ENCODE results near the gene ZKSCAN5.

The ZKSCAN5 gene

DNA sequence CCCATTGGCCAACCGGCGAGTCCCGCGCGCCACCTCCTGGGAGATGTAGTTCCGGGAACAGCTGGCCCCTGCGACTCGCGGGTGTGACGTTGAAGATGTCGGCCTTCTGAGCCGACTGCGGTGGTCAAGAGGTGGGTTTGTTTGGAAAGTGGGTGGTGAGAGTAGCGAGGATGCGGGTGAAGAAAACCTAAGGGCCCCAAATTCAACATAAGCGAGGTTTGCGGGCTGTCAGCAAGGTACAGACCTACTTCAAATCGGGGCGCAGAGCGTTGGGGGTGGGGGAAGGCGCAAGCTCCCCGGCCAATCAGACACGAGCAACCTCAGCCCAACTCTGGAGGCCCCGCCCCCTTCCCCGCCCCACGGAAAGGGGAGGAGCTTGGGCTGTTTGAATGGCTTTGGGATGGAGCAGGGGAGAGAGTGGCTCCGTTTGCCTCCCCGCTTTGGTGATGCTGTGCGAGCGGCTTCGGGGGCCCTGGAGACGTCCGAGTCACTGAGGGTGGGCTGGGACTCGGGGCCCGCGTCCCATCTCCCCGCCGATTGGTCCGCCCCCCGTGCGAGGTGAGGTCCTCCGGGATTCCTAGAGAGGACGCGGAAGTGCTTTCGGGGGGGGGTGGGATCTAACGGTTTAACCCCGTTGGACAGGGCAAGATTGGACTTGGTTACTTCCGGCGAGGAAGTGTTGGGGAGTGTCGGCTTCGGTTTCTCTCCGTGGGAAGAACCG lies at the start of gene ZKSCAN5:
Gene ZKSCAN5 (plus strand): TSS at position 60 of the 721 bp plus-strand sequence. CDS start 1,383 bp downstream, outside the sequence.
- H3K36me3 Mint-ChIP-seq (ENCODE audit: low read depth): peaks cover 41% of the 10 kb centered on the region
- peaks cover 6% of the 10 kb centered on the region for H3K9me3 Mint-ChIP-seq
- peaks cover 32% of the 10 kb centered on the region for H3K4me1 Mint-ChIP-seq (ENCODE audit: low read depth)
- no peaks in the 10 kb centered on the region for H3K27me3 Mint-ChIP-seq
- DNase-seq: peak; percentile 99
- H3K27ac Mint-ChIP-seq: peak within 1 kb of the TSS; percentile 97
- H3K4me3 Mint-ChIP-seq: peak within 1 kb of the TSS; percentile 88

GRCh38 chr7:99455874-99456273 lies 48.6 kb upstream of the ZKSCAN5 start:
- Mint-ChIP-seq H3K36me3 (ENCODE audit: low read depth) (peaks cover 99% of the 10 kb centered on the region), H3K27ac (peak overlapping the region; percentile 74)
- DNase-seq: no peak

DNA sequence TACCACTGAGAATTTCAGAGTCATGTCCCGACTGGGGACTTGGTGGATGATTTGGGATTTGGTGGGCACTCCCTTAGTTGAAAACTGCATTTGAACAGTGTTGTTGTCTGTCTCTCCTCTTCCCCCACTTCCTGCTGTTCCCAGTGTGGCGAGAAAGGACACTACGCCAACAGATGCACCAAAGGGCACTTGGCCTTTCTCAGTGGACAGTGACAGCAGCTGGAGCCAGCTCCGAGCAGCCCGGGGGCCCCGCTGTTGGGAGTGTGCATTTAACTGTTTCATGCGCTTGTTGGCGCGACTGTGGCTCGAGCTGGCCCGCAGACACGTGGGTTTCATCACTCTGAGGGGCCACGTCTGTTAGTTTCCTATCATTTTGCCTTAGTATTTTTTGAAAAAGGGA lies 48.2 kb upstream of the ZKSCAN5 start:
- no peaks in the 10 kb centered on the region for H3K27me3 Mint-ChIP-seq
- H3K27ac Mint-ChIP-seq: peak overlapping the region; percentile 74
- no peak overlapping the region for H3K4me3 Mint-ChIP-seq
- H3K36me3 Mint-ChIP-seq (ENCODE audit: low read depth): peaks cover 99% of the 10 kb centered on the region
- no peaks in the 10 kb centered on the region for H3K9me3 Mint-ChIP-seq
- peaks cover 24% of the 10 kb centered on the region for H3K4me1 Mint-ChIP-seq (ENCODE audit: low read depth)
- DNase-seq: no peak

More at GRCh38 chr7:99455874-99456273, 48.6 kb upstream of the ZKSCAN5 start:
- H3K27me3 Mint-ChIP-seq: no peaks in the 10 kb centered on the region
- no peaks in the 10 kb centered on the region for H3K9me3 Mint-ChIP-seq
- H3K4me1 Mint-ChIP-seq (ENCODE audit: low read depth): peaks cover 20% of the 10 kb centered on the region
- H3K4me3 Mint-ChIP-seq: no peak overlapping the region

DNA sequence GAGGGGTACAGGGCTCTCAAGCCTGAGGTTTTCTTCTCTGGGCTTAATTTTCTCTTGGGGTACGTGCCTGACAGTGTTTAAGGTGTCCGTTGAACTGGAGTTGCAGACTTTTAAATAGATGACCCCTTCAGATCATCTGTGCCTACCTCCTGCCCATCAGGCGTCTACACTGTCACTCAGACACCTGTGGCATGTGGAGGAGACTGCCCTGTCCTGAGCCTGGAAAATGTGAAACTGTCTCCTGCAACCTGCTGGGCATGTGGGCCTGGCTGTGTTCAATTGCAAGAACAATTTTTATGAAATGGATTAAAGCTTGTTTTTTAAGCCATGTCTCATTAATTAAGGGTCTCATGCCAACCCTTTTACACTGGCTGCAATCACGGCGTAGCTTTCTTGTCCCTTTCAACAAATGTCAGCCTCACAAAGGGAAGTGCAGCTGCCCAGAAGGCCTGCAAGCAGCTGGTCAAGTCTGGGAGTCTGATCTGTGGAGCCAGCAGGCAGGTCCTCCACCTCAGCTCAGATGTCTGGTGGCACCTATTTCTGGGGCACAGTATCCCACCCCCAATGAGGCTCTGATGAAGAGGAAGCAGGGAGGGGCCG lies 47.3 kb upstream of the ZKSCAN5 start:
- no peak for DNase-seq
- Mint-ChIP-seq H3K9me3 (no peaks in the 10 kb centered on the region), H3K36me3 (ENCODE audit: low read depth) (peaks cover 96% of the 10 kb centered on the region), H3K27ac (peak overlapping the region; percentile 74), H3K27me3 (no peaks in the 10 kb centered on the region), H3K4me3 (no peak overlapping the region), H3K4me1 (ENCODE audit: low read depth) (peaks cover 29% of the 10 kb centered on the region)

GRCh38 chr7:99457650-99458493 lies 46.6 kb upstream of the ZKSCAN5 start:
- DNase-seq: no peak
- H3K4me1 Mint-ChIP-seq (ENCODE audit: low read depth): peaks cover 32% of the 10 kb centered on the region
- H3K27ac Mint-ChIP-seq: peak overlapping the region; percentile 71
- no peaks in the 10 kb centered on the region for H3K27me3 Mint-ChIP-seq
- H3K4me3 Mint-ChIP-seq: no peak overlapping the region
- H3K9me3 Mint-ChIP-seq: no peaks in the 10 kb centered on the region
- peaks cover 95% of the 10 kb centered on the region for H3K36me3 Mint-ChIP-seq (ENCODE audit: low read depth)

DNA sequence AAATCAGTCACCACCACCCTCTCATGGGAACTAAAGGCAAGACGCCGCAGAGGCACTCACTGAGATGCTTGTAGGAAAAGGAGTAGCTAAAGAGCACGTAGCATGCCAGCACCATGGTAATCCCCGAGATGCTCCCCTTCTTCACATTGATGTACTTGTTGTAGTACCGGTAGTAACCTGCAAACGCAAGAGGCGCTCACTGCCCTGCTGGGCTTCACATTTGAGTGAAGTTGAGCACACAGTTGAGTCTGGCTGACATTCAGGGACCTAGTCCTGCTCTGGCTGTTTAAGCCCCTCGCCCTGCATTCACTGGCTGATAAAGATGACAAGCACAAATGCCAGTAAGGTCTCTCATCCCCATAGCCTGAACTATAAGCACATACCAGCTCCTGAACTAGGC lies 45.4 kb upstream of the ZKSCAN5 start:
- H3K36me3 Mint-ChIP-seq (ENCODE audit: low read depth): peaks cover 91% of the 10 kb centered on the region
- no peaks in the 10 kb centered on the region for H3K27me3 Mint-ChIP-seq
- no peak overlapping the region for H3K4me3 Mint-ChIP-seq
- no peak for DNase-seq
- H3K4me1 Mint-ChIP-seq (ENCODE audit: low read depth): peaks cover 39% of the 10 kb centered on the region
- H3K27ac Mint-ChIP-seq: peak overlapping the region; percentile 71
- H3K9me3 Mint-ChIP-seq: no peaks in the 10 kb centered on the region

GRCh38 chr7:99460651-99461050 lies 43.8 kb upstream of the ZKSCAN5 start:
- Mint-ChIP-seq H3K9me3 (no peaks in the 10 kb centered on the region), H3K4me1 (ENCODE audit: low read depth) (peaks cover 48% of the 10 kb centered on the region), H3K36me3 (ENCODE audit: low read depth) (peaks cover 88% of the 10 kb centered on the region), H3K27ac (peak overlapping the region; percentile 65), H3K27me3 (no peaks in the 10 kb centered on the region), H3K4me3 (no peak overlapping the region)
- no peak for DNase-seq

- Mint-ChIP-seq H3K27ac (peak overlapping the region; percentile 65), H3K4me1 (ENCODE audit: low read depth) (peaks cover 51% of the 10 kb centered on the region), H3K4me3 (no peak overlapping the region), H3K9me3 (no peaks in the 10 kb centered on the region), H3K36me3 (ENCODE audit: low read depth) (peaks cover 87% of the 10 kb centered on the region), H3K27me3 (no peaks in the 10 kb centered on the region)
- no peak for DNase-seq
Measured at GRCh38 chr7:99461221-99461620, 43.2 kb upstream of the ZKSCAN5 start.

- Mint-ChIP-seq H3K27ac (peak overlapping the region; percentile 96), H3K27me3 (no peaks in the 10 kb centered on the region), H3K4me3 (peak overlapping the region; percentile 94), H3K4me1 (ENCODE audit: low read depth) (peaks cover 37% of the 10 kb centered on the region), H3K36me3 (ENCODE audit: low read depth) (peaks cover 45% of the 10 kb centered on the region), H3K9me3 (no peaks in the 10 kb centered on the region)
- DNase-seq: peak; percentile 43
Measured at GRCh38 chr7:99465421-99465768, 39.1 kb upstream of the ZKSCAN5 start.

GRCh38 chr7:99468336-99468918 lies 36.0 kb upstream of the ZKSCAN5 start:
- Mint-ChIP-seq H3K4me3 (no peak overlapping the region), H3K36me3 (ENCODE audit: low read depth) (peaks cover 31% of the 10 kb centered on the region)

DNA sequence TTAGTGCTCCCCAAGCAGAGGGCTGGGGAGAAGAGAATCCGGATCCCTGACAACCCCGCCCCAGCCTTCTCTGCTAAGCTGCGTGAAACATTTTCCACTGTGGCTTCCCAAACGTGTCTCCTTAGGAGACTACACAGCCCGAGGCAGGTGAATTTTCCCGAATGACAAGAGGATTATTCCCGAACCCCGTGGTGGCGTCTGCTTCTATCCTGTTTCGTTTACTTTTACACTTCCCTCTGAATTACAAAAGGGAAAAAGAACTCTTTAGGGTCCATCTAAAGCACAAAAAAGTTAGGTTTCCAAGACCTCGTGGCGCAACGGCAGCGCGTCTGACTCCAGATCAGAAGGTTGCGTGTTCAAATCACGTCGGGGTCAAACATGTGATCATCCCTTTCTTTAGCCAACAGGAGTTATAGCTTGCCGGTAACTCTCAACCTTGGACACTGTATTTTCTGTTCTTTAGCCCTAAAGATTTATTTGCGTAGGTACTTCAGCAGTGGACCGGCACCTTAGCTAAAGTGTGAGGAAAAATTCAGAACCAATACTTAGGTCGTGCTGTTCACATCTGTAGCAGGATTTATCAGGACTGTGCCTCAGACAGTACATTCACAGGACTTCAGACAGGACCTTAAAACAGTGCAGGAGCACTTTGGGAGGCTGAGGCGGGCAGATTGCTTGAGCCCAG lies 34.9 kb upstream of the ZKSCAN5 start:
- Mint-ChIP-seq H3K36me3 (ENCODE audit: low read depth) (peaks cover 28% of the 10 kb centered on the region), H3K4me3 (no peak overlapping the region), H3K27me3 (no peaks in the 10 kb centered on the region), H3K4me1 (ENCODE audit: low read depth) (peaks cover 32% of the 10 kb centered on the region), H3K27ac (peak overlapping the region; percentile 44), H3K9me3 (no peaks in the 10 kb centered on the region)
- no peak for DNase-seq

More at GRCh38 chr7:99468336-99468918, 36.0 kb upstream of the ZKSCAN5 start:
- H3K9me3 Mint-ChIP-seq: no peaks in the 10 kb centered on the region
- H3K4me1 Mint-ChIP-seq (ENCODE audit: low read depth): peaks cover 31% of the 10 kb centered on the region
- no peak for DNase-seq
- H3K27ac Mint-ChIP-seq: no peak overlapping the region
- H3K27me3 Mint-ChIP-seq: no peaks in the 10 kb centered on the region

DNA sequence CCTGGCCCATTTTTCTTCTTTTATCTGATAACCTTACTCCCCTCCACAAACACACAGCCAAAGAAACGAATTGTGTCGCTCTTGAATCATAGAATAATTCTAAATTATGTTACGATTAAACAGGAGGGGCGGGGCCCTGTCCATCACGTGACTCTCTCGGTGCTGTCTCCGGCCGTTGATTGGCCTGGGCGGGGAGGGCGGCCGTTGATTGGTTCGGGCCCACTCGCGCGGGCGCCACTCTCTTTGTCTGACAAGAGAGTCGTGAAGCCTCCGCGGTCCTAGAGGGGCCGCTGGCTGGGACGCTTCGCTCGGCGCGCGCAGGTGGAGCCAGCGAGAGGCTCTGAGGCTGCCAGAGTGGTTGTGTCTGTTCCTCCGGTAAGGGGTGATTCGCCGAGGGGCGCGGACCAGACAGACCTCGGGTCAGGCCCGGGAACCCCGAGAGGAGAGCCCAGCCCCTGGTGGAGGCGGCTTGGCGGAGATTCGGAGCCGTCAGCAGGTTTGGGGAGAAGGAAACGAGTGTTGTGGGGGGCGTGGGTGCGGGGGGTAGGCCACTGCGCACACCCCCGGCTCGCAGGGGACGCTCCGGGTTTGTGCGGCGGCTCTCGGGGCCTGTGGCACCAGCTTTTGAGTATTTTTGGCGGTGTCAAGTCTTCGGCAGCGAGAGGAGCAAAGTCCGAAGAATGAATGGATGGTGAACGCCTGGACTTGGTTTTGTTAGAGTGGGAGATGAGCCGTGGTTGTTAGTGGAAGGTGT lies 31.7 kb upstream of the ZKSCAN5 start, which contains the start of gene ZNF789:
Gene ZNF789 (plus strand): TSS at position 330 of the 754 bp plus-strand sequence. CDS start 3,567 bp downstream, outside the sequence.
- Mint-ChIP-seq H3K27ac (peak within 1 kb of the TSS; percentile 97), H3K9me3 (no peaks in the 10 kb centered on the region), H3K4me3 (peak within 1 kb of the TSS; percentile 90), H3K36me3 (ENCODE audit: low read depth) (peaks cover 37% of the 10 kb centered on the region), H3K27me3 (no peaks in the 10 kb centered on the region), H3K4me1 (ENCODE audit: low read depth) (peaks cover 37% of the 10 kb centered on the region)
- peak; percentile 98 for DNase-seq

DNA sequence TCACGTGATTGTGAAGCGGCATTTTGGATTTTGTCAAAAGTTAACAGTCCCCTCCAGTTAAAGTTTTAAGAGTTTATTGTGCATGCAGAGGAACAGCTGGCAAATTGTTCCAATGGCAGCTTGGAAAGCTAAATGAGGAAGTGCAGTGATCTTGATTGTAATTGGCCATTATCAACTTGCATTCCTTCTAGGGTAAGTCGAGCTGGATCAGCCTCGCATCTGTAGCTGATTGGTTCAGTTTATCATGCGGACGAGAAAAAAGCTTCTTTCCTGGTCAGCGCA lies 31.2 kb upstream of the ZKSCAN5 start:
- Mint-ChIP-seq H3K27ac (peak overlapping the region; percentile 97), H3K9me3 (no peaks in the 10 kb centered on the region), H3K27me3 (no peaks in the 10 kb centered on the region), H3K36me3 (ENCODE audit: low read depth) (peaks cover 42% of the 10 kb centered on the region), H3K4me3 (peak overlapping the region; percentile 90), H3K4me1 (ENCODE audit: low read depth) (peaks cover 42% of the 10 kb centered on the region)
- no peak for DNase-seq

All from activated T-cell treated with anti-CD3 and anti-CD28 coated beads, Interleukin-2, amount 50 U/mL, for 24 hours (primary cell).